ENCODE data around the gene TTBK2.

Gene TTBK2

GRCh38 chr15:42734076-42734672 is 186.4 kb downstream of the TTBK2 start:
- no peak for TF ChIP-seq REST (IDR thresholded peaks at IDR 0.05; ENCODE audit: insufficient replicate concordance, low read depth)
- TF ChIP-seq CTCF (IDR thresholded peaks at IDR 0.05; ENCODE audit: insufficient read depth, low read length): no peak
- TF ChIP-seq SPI1 (IDR thresholded peaks at IDR 0.05; ENCODE audit: borderline replicate concordance, low read depth): no peak
- TF ChIP-seq GABPA (IDR thresholded peaks at IDR 0.05; ENCODE audit: low read depth): no peak
- no peak for TF ChIP-seq POLR2AphosphoS5 (IDR thresholded peaks at IDR 0.05; ENCODE audit: low read depth)
- H3K27ac ChIP-seq (replicated peaks): no peak overlapping the region
- no peak for DNase-seq (ENCODE audit: low read depth in 1 of 2, low spot score in 1 of 2)

GRCh38 chr15:42733027-42733426 is 187.6 kb downstream of the TTBK2 start:
- H3K27me3 ChIP-seq (ENCODE audit: insufficient read depth, poor library complexity, severe bottlenecking): no peaks in the 10 kb centered on the region
- H3K27ac ChIP-seq (replicated peaks): no peak overlapping the region
- TF ChIP-seq GABPA (IDR thresholded peaks at IDR 0.05; ENCODE audit: low read depth) (no peak), CTCF (IDR thresholded peaks at IDR 0.05; ENCODE audit: insufficient read depth, low read length) (no peak), POLR2AphosphoS5 (IDR thresholded peaks at IDR 0.05; ENCODE audit: low read depth) (no peak), REST (IDR thresholded peaks at IDR 0.05; ENCODE audit: insufficient replicate concordance, low read depth) (no peak), SPI1 (IDR thresholded peaks at IDR 0.05; ENCODE audit: borderline replicate concordance, low read depth) (no peak)
- no peak overlapping the region for H3K4me3 ChIP-seq (replicated peaks; ENCODE audit: insufficient read depth, low read length)
- no peak for DNase-seq (ENCODE audit: low read depth in 1 of 2, low spot score in 1 of 2)

More at GRCh38 chr15:42734076-42734672, 186.4 kb downstream of the TTBK2 start:
- no peak overlapping the region for H3K4me3 ChIP-seq (replicated peaks; ENCODE audit: insufficient read depth, low read length)
- no peaks in the 10 kb centered on the region for H3K27me3 ChIP-seq (ENCODE audit: insufficient read depth, poor library complexity, severe bottlenecking)

GRCh38 chr15:42732095-42732827 is 188.3 kb downstream of the TTBK2 start:
- DNase-seq (ENCODE audit: low read depth in 1 of 2, low spot score in 1 of 2): no peak
- Histone ChIP-seq H3K27ac (replicated peaks) (no peak overlapping the region), H3K4me3 (replicated peaks; ENCODE audit: insufficient read depth, low read length) (no peak overlapping the region), H3K27me3 (ENCODE audit: insufficient read depth, poor library complexity, severe bottlenecking) (no peaks in the 10 kb centered on the region)
- TF ChIP-seq SPI1 (IDR thresholded peaks at IDR 0.05; ENCODE audit: borderline replicate concordance, low read depth) (no peak), GABPA (IDR thresholded peaks at IDR 0.05; ENCODE audit: low read depth) (no peak), POLR2AphosphoS5 (IDR thresholded peaks at IDR 0.05; ENCODE audit: low read depth) (no peak), CTCF (IDR thresholded peaks at IDR 0.05; ENCODE audit: insufficient read depth, low read length) (no peak), REST (IDR thresholded peaks at IDR 0.05; ENCODE audit: insufficient replicate concordance, low read depth) (no peak)
